H1 (cell line): ENCODE data around the gene RPS18. TPM values are rescaled to one million over a fixed set of nuclear protein-coding genes. Genes with fewer than 3 reads are reported as not detected.

Experiments
- CTCF ChIA-PET: fragments of 300-600 bp; sonication (Branson Sonifier 250); formaldehyde crosslinking; loops from one replicate; lab custom pipeline; 2021; ENCODE audit not compliant: partially characterized antibody; lab: Charles Lee
- POLR2A ChIA-PET: fragments of 300-600 bp; sonication (Branson Sonifier 250); formaldehyde crosslinking; loops from one replicate; lab custom pipeline; 2021; ENCODE audit warnings: inconsistent platforms; ENCODE audit not compliant: partially characterized antibody; lab: Charles Lee
- DNase-seq, 2 experiments: peaks; one replicate each; pipeline versions ENCODE4 v3.0.0 to v3.0.0-alpha.2; 2010 to 2022; ENCODE audit warnings: low spot score in 2 of 2, low read depth in 1 of 2, mixed read lengths in 1 of 2
- FAIRE-seq: peaks from 2 replicates; lab custom pipeline; 2011; peaks lifted over from hg19 to GRCh38; lab: Jason Lieb, UNC
- H2AFZ ChIP-seq: 2 replicates; pipeline ENCODE4 v1.8.1; 2012; ENCODE audit warnings: low read length, inconsistent platforms
- H2AK5ac ChIP-seq: 2 replicates; pipeline ENCODE4 v1.6.1; 2013; ENCODE audit warnings: low read depth, low read length
- H2BK120ac ChIP-seq: replicated peaks from 2 replicates; pipeline ENCODE3; 2013; ENCODE audit warnings: low read depth, low read length, inconsistent platforms
- H2BK12ac ChIP-seq: 2 replicates; pipeline ENCODE4 v1.6.1; 2013; ENCODE audit warnings: low read depth, low read length
- H2BK15ac ChIP-seq: 2 replicates; pipeline ENCODE4 v1.6.1; 2013; ENCODE audit warnings: low read length
- H2BK20ac ChIP-seq: 2 replicates; pipeline ENCODE4 v1.6.1; 2013; ENCODE audit warnings: low read length
- H2BK5ac ChIP-seq: 2 replicates; pipeline ENCODE4 v1.6.1; 2013; ENCODE audit warnings: low read depth, low read length
- H3K14ac ChIP-seq: 2 replicates; pipeline ENCODE4 v1.6.1; 2013; ENCODE audit warnings: inconsistent platforms; ENCODE audit not compliant: insufficient read length
- H3K18ac ChIP-seq: 2 replicates; pipeline ENCODE4 v1.6.1; 2013; ENCODE audit warnings: low read length; ENCODE audit errors: extremely low read depth
- H3K23ac ChIP-seq: 2 replicates; pipeline ENCODE4 v1.6.1; 2013; ENCODE audit warnings: inconsistent platforms; ENCODE audit not compliant: insufficient read length
- H3K23me2 ChIP-seq: 2 replicates; pipeline ENCODE4 v1.6.1; 2013; ENCODE audit warnings: low read depth, low read length
- H3K27ac ChIP-seq: 2 replicates; pipeline ENCODE4 v1.6.1; 2011; ENCODE audit warnings: low read depth, low read length, inconsistent platforms
- H3K27me3 ChIP-seq, 4 experiments: replicated peaks in 1 of 4; 1 replicate in 1 of 4; 2 replicates in 3 of 4; pipeline versions ENCODE4 v1.6.1 to v1.8.1; 2011 to 2013; ENCODE audit warnings: low read length in 3 of 4, mild to moderate bottlenecking in 3 of 4, inconsistent platforms in 2 of 4, mixed read lengths in 2 of 4, moderate library complexity in 1 of 4; ENCODE audit not compliant: control insufficient read depth in 3 of 4, insufficient read depth in 3 of 4; ENCODE audit errors: extremely low read depth in 1 of 4
- H3K36me3 ChIP-seq, 4 experiments: 2 replicates each; pipeline versions ENCODE4 v1.6.1 to v1.8.1; 2011 to 2013; ENCODE audit warnings: mild to moderate bottlenecking in 4 of 4, low read length in 3 of 4, moderate library complexity in 2 of 4, control low read depth in 1 of 4, inconsistent platforms in 1 of 4; ENCODE audit not compliant: insufficient read depth in 4 of 4, control insufficient read depth in 2 of 4
- H3K4ac ChIP-seq: replicated peaks from 2 replicates; pipeline ENCODE3; 2013; ENCODE audit warnings: low read length, low read depth, mixed read lengths, inconsistent platforms; ENCODE audit not compliant: insufficient read length
- H3K4me1 ChIP-seq, 4 experiments: replicated peaks in 1 of 4; 1 replicate in 1 of 4; 2 replicates in 3 of 4; pipeline versions ENCODE4 v1.6.1 to v1.8.1; 2011 to 2013; ENCODE audit warnings: low read length in 3 of 4, inconsistent platforms in 2 of 4, mixed read lengths in 1 of 4; ENCODE audit not compliant: insufficient read depth in 4 of 4, control insufficient read depth in 3 of 4
- H3K4me2 ChIP-seq, 2 experiments: 2 replicates each; pipeline versions ENCODE4 v1.6.1 to v1.8.1; 2011 to 2013; ENCODE audit warnings: low read depth in 2 of 2, low read length in 2 of 2, control low read depth in 1 of 2, inconsistent platforms in 1 of 2, mild to moderate bottlenecking in 1 of 2; ENCODE audit not compliant: insufficient read depth in 1 of 2
- H3K4me3 ChIP-seq, 4 experiments: fragments of 200-600, 300-600 bp in 1 of 4; sonication (generic), shearing (Covaris generic), sonication (Bioruptor Twin) in 1 of 4; 2 replicates each; pipeline versions ENCODE4 v1.5.1 to v1.8.1; 2011 to 2016; ENCODE audit warnings: low read length in 4 of 4, low read depth in 3 of 4, control low read depth in 2 of 4, inconsistent platforms in 2 of 4, mild to moderate bottlenecking in 2 of 4, mixed read lengths in 1 of 4, moderate library complexity in 1 of 4; ENCODE audit not compliant: insufficient read depth in 2 of 4; ENCODE audit errors: extremely low read depth in 1 of 4
- H3K56ac ChIP-seq: replicated peaks from 2 replicates; pipeline ENCODE3; 2013; ENCODE audit warnings: low read depth, mild to moderate bottlenecking, mixed read lengths, low read length, inconsistent platforms; ENCODE audit not compliant: insufficient read length
- H3K79me1 ChIP-seq: 2 replicates; pipeline ENCODE4 v1.6.1; 2013; ENCODE audit warnings: low read depth, low read length, control low read depth
- H3K79me2 ChIP-seq, 2 experiments: 2 replicates each; pipeline versions ENCODE4 v1.6.1 to v1.8.1; 2012 to 2013; ENCODE audit warnings: low read length in 2 of 2, mild to moderate bottlenecking in 2 of 2, inconsistent platforms in 1 of 2; ENCODE audit not compliant: insufficient read depth in 2 of 2, control insufficient read depth in 1 of 2
- H3K9ac ChIP-seq, 4 experiments: replicated peaks in 1 of 4; 1 replicate in 1 of 4; 2 replicates in 3 of 4; pipeline versions ENCODE4 v1.6.1 to v1.8.1; 2011 to 2013; ENCODE audit warnings: low read depth in 3 of 4, low read length in 3 of 4, control low read depth in 2 of 4, mild to moderate bottlenecking in 2 of 4, moderate library complexity in 2 of 4, inconsistent platforms in 1 of 4; ENCODE audit errors: extremely low read depth in 1 of 4
- H3K9me3 ChIP-seq, 2 experiments: 2 replicates each; pipeline versions ENCODE4 v1.6.1 to v1.8.1; 2012 to 2013; ENCODE audit warnings: mild to moderate bottlenecking in 2 of 2, moderate library complexity in 2 of 2, control low read depth in 1 of 2, inconsistent platforms in 1 of 2, low read depth in 1 of 2, low read length in 1 of 2, mixed read lengths in 1 of 2; ENCODE audit not compliant: insufficient read depth in 2 of 2
- H4K20me1 ChIP-seq, 2 experiments: replicated peaks in 1 of 2; 2 replicates each; pipeline versions ENCODE3 to v1.8.1; 2011 to 2013; ENCODE audit warnings: inconsistent platforms in 2 of 2, low read length in 2 of 2, mild to moderate bottlenecking in 1 of 2; ENCODE audit not compliant: insufficient read depth in 2 of 2, control insufficient read depth in 1 of 2
- H4K5ac ChIP-seq: 2 replicates; pipeline ENCODE4 v1.6.1; 2013; ENCODE audit warnings: low read length, low read depth, mixed read lengths, inconsistent platforms; ENCODE audit not compliant: insufficient read length
- H4K8ac ChIP-seq: 2 replicates; pipeline ENCODE4 v1.8.0; 2013; ENCODE audit warnings: mild to moderate bottlenecking, moderate library complexity, low read length, inconsistent platforms; ENCODE audit not compliant: insufficient read depth; ENCODE audit errors: extremely low read depth
- H4K91ac ChIP-seq: replicated peaks from 2 replicates; pipeline ENCODE3; 2013; ENCODE audit warnings: low read length, mixed read lengths, inconsistent platforms; ENCODE audit not compliant: insufficient read length
- FOSL1 ChIP-seq: IDR thresholded peaks from 2 replicates; pipeline ENCODE4 v1.6.1; 2011; ENCODE audit warnings: mild to moderate bottlenecking, low read depth, low read length, moderate library complexity; ENCODE audit not compliant: insufficient read depth
- GTF2F1 ChIP-seq: IDR thresholded peaks from 2 replicates; pipeline ENCODE4 v1.6.1; 2012; ENCODE audit warnings: low read depth, low read length, improper control_type of control experiment, borderline replicate concordance
- HDAC6 ChIP-seq: IDR thresholded peaks from one replicate; pipeline ENCODE4 v1.7.1; 2012; ENCODE audit warnings: low read depth, mild to moderate bottlenecking, inconsistent platforms, low read length, moderate library complexity
- MAX ChIP-seq: IDR thresholded peaks from 2 replicates; pipeline ENCODE4 v1.6.1; 2012; ENCODE audit warnings: inconsistent platforms
- PHF8 ChIP-seq: fragments of 200-600 bp; sonication (generic); conservative IDR thresholded peaks from 2 replicates; pipeline ENCODE4 v1.7.1; 2012; ENCODE audit warnings: low read depth, mild to moderate bottlenecking, inconsistent platforms, low read length, moderate library complexity
- POU5F1 ChIP-seq: IDR thresholded peaks from 2 replicates; pipeline ENCODE4 v1.6.1; 2011; ENCODE audit warnings: low read depth, mild to moderate bottlenecking, low read length, moderate library complexity
- RNF2 ChIP-seq: fragments of 200-900, 300-1000 bp; sonication (generic); IDR thresholded peaks from 2 replicates; pipeline ENCODE4 v1.7.1; 2016; ENCODE audit warnings: borderline replicate concordance, low read depth, mild to moderate bottlenecking, antibody characterized with exemption, low read length; ENCODE audit not compliant: poor library complexity, severe bottlenecking; ENCODE audit errors: missing control alignments
- RXRA ChIP-seq: IDR thresholded peaks from 2 replicates; pipeline ENCODE4 v1.6.1; 2011; ENCODE audit warnings: low read depth, mild to moderate bottlenecking, low read length, moderate library complexity; ENCODE audit not compliant: insufficient read depth
- SP4 ChIP-seq: IDR thresholded peaks from 2 replicates; pipeline ENCODE4 v1.6.1; 2012; ENCODE audit warnings: low read length, inconsistent platforms
- polyA plus RNA-seq, 7 experiments: library from polyadenylated mRNA; depleted of rRNA in 3 of 7; stranded (reverse) in 5 of 7; unstranded in 2 of 7; fragments of >200 nt in 5 of 7; fragments of 200-250 nt in 2 of 7; gene quantifications; 1 replicate in 5 of 7; 2 replicates in 1 of 7; 4 replicates in 1 of 7; pipeline versions ENCODE4 v1.2.1 to v1.2.3, GENCODE V29; 2011 to 2013; ENCODE audit warnings: missing spikeins in 2 of 7, mixed read lengths in 2 of 7
- total RNA-seq: library from RNA; stranded (reverse); fragmentation: NEBNext Ultra II Directional; extraction: Animal tissue kit (Norgen Biotek cat#: 25700); gene quantifications from 2 replicates; pipeline ENCODE4 v1.2.1, GENCODE V29; 2021

Gene RPS18
- total and polyA plus RNA-seq, 2 of the 8 experiments (the other 6 are each of a cell fraction or from before 2014, with no cell fraction given), result 2,796 to 7,099 TPM

GRCh38 chr6:33276581-33276863, 4.6 kb downstream of the RPS18 start:
- CTCF ChIA-PET, result interaction anchor here (0.6 to 8.0 kb wide), 6 partner anchors 14 to 340 kb away, joined by 3 to 81 read pairs (median 12); partner anchors contain the start of genes PFDN6, RGL2, TAPBP and WDR46
- no peak overlapping the region; the same call in 1 of the 2 replicates for H3K27ac ChIP-seq
- no peaks in the 10 kb centered on the region for H3K27me3 ChIP-seq
- FAIRE-seq (no peak), DNase-seq (no peak)
- H3K36me3 ChIP-seq, result peaks cover 16 to 48% (median 40%) of the 10 kb centered on the region in 4 experiments; a peak in 7 of 8 replicates
- no peak overlapping the region for H4K5ac ChIP-seq
- H2BK15ac ChIP-seq, result no peak overlapping the region
- POLR2A ChIA-PET, result interaction anchor here (0.6 to 12.0 kb wide), 35 partner anchors 8 to 417 kb away, joined by 3 to 337 read pairs (median 5); partner anchors contain the start of genes CUTA, HSD17B8, PFDN6 and RGL2
- 0 out of 2 replicates have a peak overlapping the region, but pooled peaks have one; percentile 79 for H2BK5ac ChIP-seq
- TF ChIP-seq HDAC6, result no peak
- TF ChIP-seq POU5F1, result no peak
- TF ChIP-seq PHF8, result no peak
- no peak for TF ChIP-seq FOSL1
- TF ChIP-seq MAX, result no peak
- no peak for TF ChIP-seq GTF2F1
- TF ChIP-seq RXRA, result no peak
- TF ChIP-seq RNF2, result no peak
- no peak for TF ChIP-seq SP4
- no peak overlapping the region for H3K14ac ChIP-seq
- H4K8ac ChIP-seq, result no peak overlapping the region
- H2BK12ac ChIP-seq, result no peak overlapping the region
- no peak overlapping the region for H3K23ac ChIP-seq
- no peak overlapping the region for H2BK120ac ChIP-seq
- no peak overlapping the region for H2AFZ ChIP-seq
- H2BK20ac ChIP-seq, result no peak overlapping the region
- H3K79me1 ChIP-seq, result peaks cover 6% of the 10 kb centered on the region; the same call in 1 of the 2 replicates
- H3K4me2 ChIP-seq, result peak overlapping the region; percentile 86 to 96
- H4K20me1 ChIP-seq, result peaks cover 13 to 19% of the 10 kb centered on the region in 2 experiments
- no peak overlapping the region for H4K91ac ChIP-seq
- H3K9me3 ChIP-seq, result no peaks in the 10 kb centered on the region
- no peak overlapping the region for H2AK5ac ChIP-seq
- no peak overlapping the region for H3K56ac ChIP-seq
- peak overlapping the region; percentile 52 to 81 (median 59) for H3K4me3 ChIP-seq
- H3K4ac ChIP-seq, result no peak overlapping the region
- peaks cover 26 to 35% of the 10 kb centered on the region in 2 experiments for H3K79me2 ChIP-seq
- no peak overlapping the region for H3K18ac ChIP-seq
- H3K4me1 ChIP-seq, result peaks cover 3 to 35% (median 12%) of the 10 kb centered on the region in 4 experiments
- H3K23me2 ChIP-seq, result peaks cover 22% of the 10 kb centered on the region
- H3K9ac ChIP-seq, result peak overlapping the region in 3 of 4 experiments; percentile 41 to 59 (median 49); a peak in 5 of 7 replicates
